ENCODE results near the gene MTMR1.

DNA sequence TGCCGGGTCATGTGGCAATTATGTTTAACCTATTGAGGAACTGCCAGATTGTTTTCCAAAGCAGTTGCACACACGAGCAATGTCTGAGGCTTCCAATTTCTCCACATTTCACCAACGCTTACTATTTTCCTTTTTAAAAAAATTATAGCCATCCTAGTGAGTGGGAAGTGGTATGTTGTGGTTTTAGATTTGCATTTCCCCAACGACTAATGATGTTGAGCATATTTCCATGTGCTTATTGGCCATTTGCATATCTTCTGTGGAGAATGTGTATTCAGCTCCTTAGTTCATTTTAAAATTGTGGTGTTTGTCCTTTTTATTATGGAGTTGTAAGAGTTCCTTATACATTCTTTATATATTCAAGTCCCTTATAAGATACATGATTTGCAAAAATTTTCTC, 60.2 kb downstream of the MTMR1 start:
- TF ChIP-seq, protein P1, sequence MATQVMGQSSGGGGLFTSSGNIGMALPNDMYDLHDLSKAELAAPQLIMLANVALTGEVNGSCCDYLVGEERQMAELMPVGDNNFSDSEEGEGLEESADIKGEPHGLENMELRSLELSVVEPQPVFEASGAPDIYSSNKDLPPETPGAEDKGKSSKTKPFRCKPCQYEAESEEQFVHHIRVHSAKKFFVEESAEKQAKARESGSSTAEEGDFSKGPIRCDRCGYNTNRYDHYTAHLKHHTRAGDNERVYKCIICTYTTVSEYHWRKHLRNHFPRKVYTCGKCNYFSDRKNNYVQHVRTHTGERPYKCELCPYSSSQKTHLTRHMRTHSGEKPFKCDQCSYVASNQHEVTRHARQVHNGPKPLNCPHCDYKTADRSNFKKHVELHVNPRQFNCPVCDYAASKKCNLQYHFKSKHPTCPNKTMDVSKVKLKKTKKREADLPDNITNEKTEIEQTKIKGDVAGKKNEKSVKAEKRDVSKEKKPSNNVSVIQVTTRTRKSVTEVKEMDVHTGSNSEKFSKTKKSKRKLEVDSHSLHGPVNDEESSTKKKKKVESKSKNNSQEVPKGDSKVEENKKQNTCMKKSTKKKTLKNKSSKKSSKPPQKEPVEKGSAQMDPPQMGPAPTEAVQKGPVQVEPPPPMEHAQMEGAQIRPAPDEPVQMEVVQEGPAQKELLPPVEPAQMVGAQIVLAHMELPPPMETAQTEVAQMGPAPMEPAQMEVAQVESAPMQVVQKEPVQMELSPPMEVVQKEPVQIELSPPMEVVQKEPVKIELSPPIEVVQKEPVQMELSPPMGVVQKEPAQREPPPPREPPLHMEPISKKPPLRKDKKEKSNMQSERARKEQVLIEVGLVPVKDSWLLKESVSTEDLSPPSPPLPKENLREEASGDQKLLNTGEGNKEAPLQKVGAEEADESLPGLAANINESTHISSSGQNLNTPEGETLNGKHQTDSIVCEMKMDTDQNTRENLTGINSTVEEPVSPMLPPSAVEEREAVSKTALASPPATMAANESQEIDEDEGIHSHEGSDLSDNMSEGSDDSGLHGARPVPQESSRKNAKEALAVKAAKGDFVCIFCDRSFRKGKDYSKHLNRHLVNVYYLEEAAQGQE (IDR thresholded peaks at IDR 0.05; ENCODE audit: insufficient read depth in 1 of 2, low read depth in 2 of 2, low read length in 2 of 2): no peak
- TF ChIP-seq SIN3A (IDR thresholded peaks at IDR 0.05; ENCODE audit: borderline replicate concordance, insufficient read depth, low read length): no peak
